IMR-90 (cell line): ENCODE data around the gene LRRC75A. TPM values are rescaled to one million over a fixed set of nuclear protein-coding genes. Genes with fewer than 3 reads are reported as not detected.

Source experiments
- ATAC-seq: fragments of 200-7000 bp; cut with Tn5 transposase; 2 replicates; pipeline ENCODE4 v1.9.1; 2020; ENCODE audit warnings: low read depth, mild to moderate bottlenecking, moderate library complexity
- BruUV-seq: library from RNA; stranded (reverse); fragments of 400-500 nt; replicated peaks from 2 replicates; lab custom pipeline; 2021; lab: Mats Ljungman, UMichigan
- CTCF ChIA-PET: fragments of 300-600 bp; formaldehyde crosslinking; extraction: SDS; loops from one replicate; lab custom pipeline; 2021; ENCODE audit warnings: antibody characterized with exemption; lab: Yijun Ruan, JAX
- POLR2A ChIA-PET: fragments of 300-600 bp; sonication (Branson Sonifier 250); formaldehyde crosslinking; loops from one replicate; lab custom pipeline; 2022; ENCODE audit warnings: antibody characterized with exemption; ENCODE audit not compliant: unreplicated experiment; lab: Charles Lee
- DNase-seq: peaks from one replicate; pipeline ENCODE4 v3.0.0; 2013
- H2AFZ ChIP-seq: replicated peaks from 2 replicates; pipeline ENCODE3; 2013; ENCODE audit warnings: low read length, mild to moderate bottlenecking; ENCODE audit not compliant: poor library complexity
- H2AK5ac ChIP-seq: 2 replicates; pipeline ENCODE4 v1.6.1; 2013; ENCODE audit warnings: low read depth, low read length, inconsistent platforms
- H2AK9ac ChIP-seq: replicated peaks from 2 replicates; pipeline ENCODE3; 2013; ENCODE audit warnings: mild to moderate bottlenecking, low read depth, low read length, moderate library complexity; ENCODE audit not compliant: poor library complexity
- H2BK120ac ChIP-seq: 2 replicates; pipeline ENCODE4 v1.6.1; 2013; ENCODE audit warnings: low read depth, low read length, inconsistent platforms
- H2BK15ac ChIP-seq: 3 replicates; pipeline ENCODE4 v1.6.1; 2013; ENCODE audit warnings: low read depth, low read length, inconsistent platforms
- H2BK20ac ChIP-seq: 2 replicates; pipeline ENCODE4 v1.6.1; 2013; ENCODE audit warnings: low read depth, mild to moderate bottlenecking, inconsistent platforms, low read length, moderate library complexity
- H2BK5ac ChIP-seq: 2 replicates; pipeline ENCODE4 v1.6.1; 2013; ENCODE audit warnings: mild to moderate bottlenecking, low read depth, low read length, inconsistent platforms; ENCODE audit not compliant: poor library complexity, severe bottlenecking
- H3K14ac ChIP-seq: replicated peaks from 2 replicates; pipeline ENCODE4 v1.6.1; 2013; ENCODE audit warnings: low read depth, low read length, inconsistent platforms
- H3K18ac ChIP-seq: 2 replicates; pipeline ENCODE4 v1.6.1; 2013; ENCODE audit warnings: low read depth, low read length, control low read depth
- H3K23ac ChIP-seq: 2 replicates; pipeline ENCODE4 v1.6.1; 2013; ENCODE audit warnings: low read depth, low read length, inconsistent platforms
- H3K27ac ChIP-seq: 2 replicates; pipeline ENCODE4 v1.5.1; 2013; ENCODE audit warnings: mild to moderate bottlenecking, control low read depth, low read length; ENCODE audit not compliant: insufficient read depth
- H3K27me3 ChIP-seq: 2 replicates; pipeline ENCODE4 v1.6.1; 2013; ENCODE audit warnings: low read length; ENCODE audit not compliant: control insufficient read depth, insufficient read depth
- H3K36me3 ChIP-seq: 2 replicates; pipeline ENCODE4 v1.6.1; 2013; ENCODE audit warnings: low read length, mixed read lengths; ENCODE audit not compliant: control insufficient read depth, insufficient read depth
- H3K4ac ChIP-seq: 2 replicates; pipeline ENCODE4 v1.6.1; 2013; ENCODE audit warnings: low read depth, low read length, inconsistent platforms
- H3K4me1 ChIP-seq: 2 replicates; pipeline ENCODE4 v1.6.1; 2013; ENCODE audit warnings: low read length, mixed read lengths; ENCODE audit not compliant: control insufficient read depth, insufficient read depth
- H3K4me2 ChIP-seq: 2 replicates; pipeline ENCODE4 v1.6.1; 2013; ENCODE audit warnings: low read depth, mild to moderate bottlenecking, control low read depth, low read length, moderate library complexity
- H3K4me3 ChIP-seq: 2 replicates; pipeline ENCODE4 v1.5.1; 2013; ENCODE audit warnings: low read depth, mild to moderate bottlenecking, control low read depth, low read length, moderate library complexity; ENCODE audit not compliant: insufficient read depth
- H3K56ac ChIP-seq: 2 replicates; pipeline ENCODE4 v1.6.1; 2013; ENCODE audit warnings: low read length, inconsistent platforms; ENCODE audit not compliant: insufficient read depth; ENCODE audit errors: extremely low read depth
- H3K79me1 ChIP-seq, 2 experiments: 2 replicates each; pipeline ENCODE4 v1.6.1; 2013; ENCODE audit warnings: low read length in 2 of 2, inconsistent platforms in 1 of 2, low read depth in 1 of 2
- H3K9ac ChIP-seq: 2 replicates; pipeline ENCODE4 v1.6.1; 2013; ENCODE audit warnings: low read depth, low read length, control low read depth
- H3K9me1 ChIP-seq: 2 replicates; pipeline ENCODE4 v1.6.1; 2013; ENCODE audit warnings: low read length, inconsistent platforms; ENCODE audit not compliant: insufficient read depth
- H3K9me3 ChIP-seq: 2 replicates; pipeline ENCODE4 v1.6.1; 2013; ENCODE audit warnings: low read length; ENCODE audit not compliant: control insufficient read depth, insufficient read depth
- H4K20me1 ChIP-seq: 2 replicates; pipeline ENCODE4 v1.6.1; 2013; ENCODE audit warnings: low read length, inconsistent platforms; ENCODE audit not compliant: insufficient read depth
- H4K5ac ChIP-seq: 2 replicates; pipeline ENCODE4 v1.6.1; 2013; ENCODE audit warnings: mild to moderate bottlenecking, low read depth, low read length, control low read depth
- H4K8ac ChIP-seq, 2 experiments: 2 replicates each; pipeline ENCODE4 v1.6.1; 2013; ENCODE audit warnings: low read depth in 2 of 2, low read length in 2 of 2, control low read depth in 1 of 2, inconsistent platforms in 1 of 2
- H4K91ac ChIP-seq: 2 replicates; pipeline ENCODE4 v1.6.1; 2013; ENCODE audit warnings: low read depth, low read length, inconsistent platforms; ENCODE audit not compliant: insufficient read depth
- CHD1 ChIP-seq: IDR thresholded peaks from 2 replicates; pipeline ENCODE4 v1.6.1; 2012; ENCODE audit warnings: low read depth, low read length, improper control_type of control experiment
- CTCF ChIP-seq: conservative IDR thresholded peaks from 2 replicates; pipeline ENCODE4 v1.5.1; 2012; ENCODE audit warnings: mild to moderate bottlenecking, low read depth, low read length, improper control_type of control experiment
- MAZ ChIP-seq: IDR thresholded peaks from 2 replicates; pipeline ENCODE4 v1.6.1; 2012; ENCODE audit warnings: low read depth, mild to moderate bottlenecking, low read length, improper control_type of control experiment, moderate library complexity, borderline replicate concordance
- WGBS, 2 experiments: methylation state at CpG; one replicate each; pipeline versions ENCODE4 v1.1.5 to v1.1.7; 2013; ENCODE audit warnings: missing lambda C conversion rate in 2 of 2; ENCODE audit not compliant: insufficient read length in 1 of 2; ENCODE audit errors: extremely low coverage in 2 of 2; 5-methylcytosine and 5-hydroxymethylcytosine counted together
- dilution Hi-C: fragments of 300-500 bp; cut with HindIII; formaldehyde crosslinking; loops from one replicate; pipeline ENCODE4 v1.14.3; 2018; ENCODE audit warnings: low sequenced_read_pairs; ENCODE audit not compliant: unreplicated experiment
- in situ Hi-C: fragments of 300-500 bp; cut with MboI; formaldehyde crosslinking; loops from 3 replicates; pipeline ENCODE4 v1.14.3; 2019; ENCODE audit warnings: low sequenced_read_pairs, inconsistent platforms, mixed read lengths
- intact Hi-C: fragments of 100-400 bp; cut with micrococcal nuclease; formaldehyde crosslinking; loops from 2 replicates; pipeline ENCODE4 v1.10.0; 2022
- polyA plus RNA-seq, 3 experiments: library from polyadenylated mRNA; depleted of rRNA; stranded (reverse); fragments of >200 nt; gene quantifications; 2 replicates each; pipeline ENCODE4 v1.2.3, GENCODE V29; 2012; ENCODE audit warnings: low replicate concordance in 1 of 3
- total RNA-seq: library from RNA; depleted of rRNA; stranded (reverse); fragments of >200 nt; gene quantifications from 2 replicates; pipeline ENCODE4 v1.2.3, GENCODE V29; 2012

LRRC75A gene
- total and polyA plus RNA-seq, 2 of the 4 experiments (the other 2 are of a cell fraction), result 0.72 to 1.0 TPM

- in situ Hi-C loops (no loop called here), dilution Hi-C loops (no loop called here), intact Hi-C loops (loop anchor here (5.0 kb wide), 1 partner anchor 958 kb away; no protein-coding TSS in a partner anchor)
- Histone ChIP-seq H3K27me3 (no peaks in the 10 kb centered on the region), H3K9me1 (peaks cover 32% of the 10 kb centered on the region), H3K79me1 (peaks cover 0 to 41% of the 10 kb centered on the region in 2 experiments; a peak in 2 of 4 replicates), H3K9me3 (no peaks in the 10 kb centered on the region), H3K23ac (peak within 1 kb of the TSS; percentile 88), H4K5ac (peak within 1 kb of the TSS; percentile 66), H2BK120ac (peak within 1 kb of the TSS; percentile 79), H3K9ac (peak within 1 kb of the TSS; percentile 63), H3K4me2 (peak within 1 kb of the TSS; percentile 90), H3K14ac (peak within 1 kb of the TSS; percentile 77), H4K91ac (peak within 1 kb of the TSS; percentile 85), H2AK5ac (peak within 1 kb of the TSS; percentile 71), H3K18ac (peak within 1 kb of the TSS; percentile 52), H3K27ac (peak within 1 kb of the TSS; percentile 65), H3K56ac (peak within 1 kb of the TSS; percentile 40; the same call in 1 of the 2 replicates), H4K20me1 (peaks cover 7% of the 10 kb centered on the region), H3K4ac (peak within 1 kb of the TSS; percentile 81), H2BK20ac (peak within 1 kb of the TSS; percentile 57), H3K36me3 (no peaks in the 10 kb centered on the region), H2AFZ (peak within 1 kb of the TSS; percentile 89), H4K8ac (peak within 1 kb of the TSS; percentile 46 to 70), H3K4me1 (peaks cover 33% of the 10 kb centered on the region), H2AK9ac (peak within 1 kb of the TSS; percentile 75), H3K4me3 (peak within 1 kb of the TSS; percentile 61), H2BK15ac (peak within 1 kb of the TSS; percentile 74; the same call in 2 of the 3 replicates), H2BK5ac (peak within 1 kb of the TSS; percentile 51)
- ChIA-PET CTCF (interaction anchor here (1.0 kb wide), 1 partner anchor 51 kb away, joined by 4 read pairs; no protein-coding TSS in a partner anchor), POLR2A (no interaction called here)
- WGBS, 2 experiments, result 24% methylated on average over 5 of the region's 21 CpGs; no CpG with 5 or more reads in 1 of the 2 experiments
- DNase-seq (no peak), ATAC-seq (peak; percentile 10; the same call in 1 of the 2 replicates)
- BruUV-seq, result no TSS peak
- TF ChIP-seq CHD1 (no peak), CTCF (0 out of 2 replicates have a peak, but pooled peaks have one; percentile 18), MAZ (no peak)
These were observed 76.7 kb downstream of the LRRC75A start, which contains the start of gene TRPV2 for GRCh38 chr17:16415031-16415924. TSS of gene TRPV2 (plus strand) at chr17:16415571. CDS start at chr17:16417669, 2,098 bp downstream.
